HCT116 (cell line): ENCODE measurements around the gene HDAC7. TPM values are rescaled to one million over a fixed set of nuclear protein-coding genes. Genes with fewer than 3 reads are reported as not detected.
"Not testable (repeated sequence)": the region's sequence is repeated elsewhere in the genome, so short reads cannot be mapped to it uniquely, and the experiment has no call there.

Source experiments
- ATAC-seq: fragments of 200-7000 bp; cut with Tn5 transposase; 2 replicates; pipeline ENCODE4 v1.9.1; 2020; ENCODE audit warnings: mild to moderate bottlenecking, moderate library complexity
- BruUV-seq: library from RNA; stranded (reverse); fragments of 400-500 nt; replicated peaks from 2 replicates; lab custom pipeline; 2021; lab: Mats Ljungman, UMichigan
- CTCF ChIA-PET: fragments of 300-600 bp; sonication (Branson Sonifier 250); formaldehyde crosslinking; loops from one replicate; lab custom pipeline; 2021; ENCODE audit warnings: antibody characterized with exemption; lab: Charles Lee
- POLR2A ChIA-PET: fragments of 300-600, 350-600 bp; sonication (Branson Sonifier 250); formaldehyde crosslinking; loops from one replicate; lab custom pipeline; 2021; ENCODE audit warnings: antibody characterized with exemption; lab: Charles Lee
- RAD21 ChIA-PET, 2 experiments: fragments of 300-600 bp; sonication (Branson Sonifier 250); formaldehyde crosslinking; loops; one replicate each; lab custom pipeline; 2023; ENCODE audit warnings: low total read pairs in 2 of 2; ENCODE audit not compliant: uncharacterized antibody in 2 of 2, unreplicated experiment in 2 of 2, low non-redundant PET in 1 of 2; lab: Charles Lee
- DNase-seq: peaks from one replicate; pipeline ENCODE4 v3.0.0-alpha.2; 2010; ENCODE audit warnings: low read depth, low spot score
- H2AFZ ChIP-seq: fragments of 200-600 bp; shearing (Covaris generic), sonication (generic); 2 replicates; pipeline ENCODE4 v1.6.1; 2017; ENCODE audit warnings: low read depth, mixed run types, mixed read lengths, antibody characterized with exemption, low read length; ENCODE audit not compliant: poor library complexity, severe bottlenecking
- H3K27ac ChIP-seq: 2 replicates; pipeline ENCODE4 v1.5.1; 2012; ENCODE audit warnings: low read depth, low read length
- H3K27me3 ChIP-seq: fragments of 200-600 bp; sonication (generic); 2 replicates; pipeline ENCODE4 v1.6.1; 2016; ENCODE audit warnings: mixed run types, low read length, mixed read lengths; ENCODE audit not compliant: insufficient read depth
- H3K36me3 ChIP-seq, 2 experiments: fragments of 200-500 bp in 1 of 2; fragments of 200-600 bp in 1 of 2; sonication (Bioruptor generic) in 1 of 2; sonication (generic) in 1 of 2; 2 replicates each; pipeline versions ENCODE4 v1.5.1 to v1.6.1; 2014 to 2016; ENCODE audit warnings: low read length in 2 of 2, inconsistent platforms in 1 of 2, mixed read lengths in 1 of 2, mixed run types in 1 of 2; ENCODE audit not compliant: insufficient read depth in 2 of 2, control insufficient read depth in 1 of 2
- H3K4me1 ChIP-seq, 2 experiments: fragments of 200-600 bp in 1 of 2; sonication (generic) in 1 of 2; 2 replicates each; pipeline versions ENCODE4 v1.5.1 to v1.6.1; 2012 to 2017; ENCODE audit warnings: low read length in 2 of 2, inconsistent platforms in 1 of 2, mild to moderate bottlenecking in 1 of 2, mixed read lengths in 1 of 2, mixed run types in 1 of 2, moderate library complexity in 1 of 2; ENCODE audit not compliant: insufficient read depth in 2 of 2, control insufficient read depth in 1 of 2
- H3K4me2 ChIP-seq: fragments of 200-600 bp; sonication (generic); 2 replicates; pipeline ENCODE4 v1.6.1; 2017; ENCODE audit warnings: mixed run types, low read length, mixed read lengths
- H3K4me3 ChIP-seq, 2 experiments: fragments of 200-600 bp in 1 of 2; sonication (generic) in 1 of 2; replicated peaks in 1 of 2; 2 replicates each; pipeline ENCODE4 v1.5.1; 2011 to 2016; ENCODE audit warnings: low read length in 2 of 2, control low read depth in 1 of 2, low read depth in 1 of 2, mild to moderate bottlenecking in 1 of 2, mixed read lengths in 1 of 2, mixed run types in 1 of 2
- H3K79me2 ChIP-seq: fragments of 200-600 bp; sonication (generic); 2 replicates; pipeline ENCODE4 v1.6.1; 2017; ENCODE audit warnings: mild to moderate bottlenecking, mixed run types, low read length, moderate library complexity, mixed read lengths; ENCODE audit not compliant: insufficient read depth
- H3K9ac ChIP-seq: fragments of 200-600 bp; sonication (generic); 2 replicates; pipeline ENCODE4 v1.6.1; 2016; ENCODE audit warnings: low read length, mixed read lengths
- H3K9me2 ChIP-seq: fragments of 200-600 bp; sonication (generic), shearing (Covaris generic); 2 replicates; pipeline ENCODE4 v1.6.1; 2017; ENCODE audit warnings: mixed run types, mild to moderate bottlenecking, moderate library complexity; ENCODE audit not compliant: insufficient read depth
- H3K9me3 ChIP-seq, 2 experiments: fragments of 200-500 bp in 1 of 2; fragments of 200-600 bp in 1 of 2; sonication (Bioruptor generic) in 1 of 2; sonication (generic) in 1 of 2; 2 replicates each; pipeline ENCODE4 v1.6.1; 2014 to 2017; ENCODE audit warnings: low read length in 2 of 2, mixed read lengths in 2 of 2, inconsistent platforms in 1 of 2, low read depth in 1 of 2, mild to moderate bottlenecking in 1 of 2, mixed run types in 1 of 2, moderate library complexity in 1 of 2; ENCODE audit not compliant: control insufficient read depth in 1 of 2, insufficient read depth in 1 of 2
- H4K20me1 ChIP-seq: fragments of 200-600 bp; sonication (generic), shearing (Covaris generic); 2 replicates; pipeline ENCODE4 v1.6.1; 2017; ENCODE audit warnings: mixed run types, mild to moderate bottlenecking, moderate library complexity; ENCODE audit not compliant: insufficient read depth
- CTCF ChIP-seq, 3 experiments: fragments of 200-600 bp in 1 of 3; sonication (generic) in 1 of 3; IDR thresholded peaks in 2 of 3; conservative IDR thresholded peaks in 1 of 3; 2 replicates each; pipeline ENCODE4 v1.5.1; 2012 to 2017; ENCODE audit warnings: low read depth in 2 of 3, low read length in 2 of 3, antibody characterized with exemption in 1 of 3, borderline replicate concordance in 1 of 3, control low read depth in 1 of 3, mild to moderate bottlenecking in 1 of 3, mixed read lengths in 1 of 3, mixed run types in 1 of 3, moderate library complexity in 1 of 3; ENCODE audit not compliant: insufficient read depth in 1 of 3
- POLR2A ChIP-seq: IDR thresholded peaks from 2 replicates; pipeline ENCODE4 v1.7.0; 2011; ENCODE audit warnings: borderline replicate concordance; ENCODE audit not compliant: insufficient read depth, insufficient read length; ENCODE audit errors: extremely low read depth
- REST ChIP-seq: IDR thresholded peaks from 2 replicates; pipeline ENCODE4 v1.6.1; 2012; ENCODE audit warnings: low read depth
- SP1 ChIP-seq: IDR thresholded peaks from 2 replicates; pipeline ENCODE4 v1.6.1; 2012; ENCODE audit warnings: low read depth
- ZNF274 ChIP-seq: fragments of 200-500 bp; sonication (Bioruptor generic); IDR thresholded peaks from 2 replicates; pipeline ENCODE4 v1.6.1; 2014; ENCODE audit warnings: mild to moderate bottlenecking, low read depth, low read length, inconsistent platforms
- intact Hi-C: fragments of 100-400 bp; cut with micrococcal nuclease; formaldehyde crosslinking; loops from 2 replicates; pipeline ENCODE4 v1.10.0; 2022
- total RNA-seq: library from RNA; stranded (reverse); gene quantifications from one replicate; pipeline ENCODE4 v1.2.1, GENCODE V29; 2021; ENCODE audit not compliant: unreplicated experiment

Gene HDAC7
- total RNA-seq, 1 experiment from 2014 or later = 38.1 TPM

DNA sequence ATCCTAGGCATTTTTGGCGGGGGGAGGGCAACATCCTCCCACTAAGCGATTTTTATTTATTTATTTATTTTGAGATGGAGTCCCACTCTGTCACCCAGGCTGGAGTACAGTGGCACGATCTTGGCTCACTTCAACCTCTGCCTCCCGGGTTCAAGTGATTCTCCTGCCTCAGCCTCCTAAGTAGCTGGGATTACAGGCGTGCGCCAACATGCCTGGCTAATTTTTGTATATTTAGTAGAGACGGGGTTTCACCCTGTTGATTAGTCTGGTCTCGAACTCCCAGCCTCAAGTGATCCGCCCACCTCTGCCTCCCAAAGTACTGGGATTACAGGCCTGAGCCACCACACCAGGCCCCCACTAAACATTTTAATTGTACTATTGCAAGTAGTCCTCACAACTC is 10.2 kb downstream of the HDAC7 start:
- BruUV-seq, H3K27ac ChIP-seq: not testable (repeated sequence)
- CTCF ChIA-PET = interaction anchor here (0.9 kb wide), 1 partner anchor 28 kb away, joined by 3 read pairs; no protein-coding TSS in a partner anchor

GRCh38 chr12:47808574-47809365 is 10.9 kb downstream of the HDAC7 start:
- no peak overlapping the region for H3K9ac ChIP-seq
- ChIA-PET POLR2A (no interaction called here), RAD21 (no interaction called here), CTCF (interaction anchor here (1.1 to 2.0 kb wide), 2 partner anchors 29 to 42 kb away, joined by 3 to 14 read pairs; no protein-coding TSS in a partner anchor)
- H3K4me2 ChIP-seq = peak overlapping the region; percentile 32
- no TSS peak for BruUV-seq
- no peak overlapping the region for H3K27ac ChIP-seq
- no peaks in the 10 kb centered on the region for H3K36me3 ChIP-seq
- ATAC-seq = peak; percentile 58
- no peaks in the 10 kb centered on the region for H3K27me3 ChIP-seq
- H3K9me3 ChIP-seq = no peaks in the 10 kb centered on the region
- no peak overlapping the region for H3K4me3 ChIP-seq
- DNase-seq = no peak
- TF ChIP-seq REST (no peak), SP1 (no peak), POLR2A (no peak), CTCF (IDR thresholded peaks at IDR 0.05 in 2 of 3, conservative IDR thresholded peaks at IDR 0.05 in 1 of 3; ENCODE audit: borderline replicate concordance in 1 of 3, insufficient read depth in 1 of 3, low read depth in 2 of 3, low read length in 2 of 3) (peak in 2 of 3 experiments; percentile 37 to 41; a peak in 3 of 6 replicates), ZNF274 (no peak)
- H3K79me2 ChIP-seq = peaks cover 80% of the 10 kb centered on the region
- H3K9me2 ChIP-seq = no peaks in the 10 kb centered on the region
- intact Hi-C loops = no loop called here
- H4K20me1 ChIP-seq = no peaks in the 10 kb centered on the region
- peaks cover 35 to 62% of the 10 kb centered on the region in 2 experiments for H3K4me1 ChIP-seq
- no peak overlapping the region for H2AFZ ChIP-seq

More for the DNA sequence above, 10.2 kb downstream of the HDAC7 start:
- H3K36me3 ChIP-seq, intact Hi-C loops, H3K9me2 ChIP-seq, H3K9ac ChIP-seq, DNase-seq, ATAC-seq, POLR2A ChIA-PET, H3K4me2 ChIP-seq, H3K9me3 ChIP-seq, H4K20me1 ChIP-seq, H2AFZ ChIP-seq, H3K4me3 ChIP-seq, RAD21 ChIA-PET, H3K27me3 ChIP-seq: not testable (repeated sequence)
- peaks cover 40 to 69% of the 10 kb centered on the region in 2 experiments for H3K4me1 ChIP-seq
- peaks cover 86% of the 10 kb centered on the region for H3K79me2 ChIP-seq
